Tibial nerve (tissue), 4 donors: ENCODE data around the gene MAPK11. TPM values are rescaled to one million over a fixed set of nuclear protein-coding genes. Genes with fewer than 3 reads are reported as not detected.

ENCODE experiments used
- DNase-seq, 2 donors: peaks; one replicate each; pipeline ENCODE4 v3.0.0-alpha.2; 2019; ENCODE audit warnings: low spot score in 2 of 2
- H3K27ac ChIP-seq, 4 donors: fragments of 200-600 bp; sonication (generic) in 3 of 4; one replicate each; pipeline ENCODE4 v1.5.1; 2017 to 2019; ENCODE audit warnings: mild to moderate bottlenecking in 1 of 4
- H3K27me3 ChIP-seq, 2 donors: fragments of 200-600 bp; sonication (generic) in 1 of 2; one replicate each; pipeline versions ENCODE4 v1.5.1 to v1.6.0; 2017 to 2019
- H3K36me3 ChIP-seq, 3 donors: fragments of 200-600 bp; sonication (generic); one replicate each; pipeline ENCODE4 v1.5.1; 2018 to 2019
- H3K4me1 ChIP-seq, 4 donors: fragments of 200-600 bp; sonication (generic) in 3 of 4; one replicate each; pipeline ENCODE4 v1.5.1; 2017 to 2019
- H3K4me3 ChIP-seq, 4 donors: fragments of 200-600 bp; sonication (generic) in 3 of 4; one replicate each; pipeline ENCODE4 v1.5.1; 2017 to 2019; ENCODE audit warnings: mild to moderate bottlenecking in 1 of 4, moderate library complexity in 1 of 4
- H3K9me3 ChIP-seq, 4 donors: fragments of 200-600 bp; sonication (generic) in 3 of 4; one replicate each; pipeline ENCODE4 v1.5.1; 2017 to 2019
- CTCF ChIP-seq, 5 experiments: fragments of 200-600 bp in 3 of 5; fragments of 450-650 bp in 2 of 5; sonication (generic) in 3 of 5; IDR thresholded peaks; one replicate each; pipeline ENCODE4 v1.5.1; 2016 to 2019; ENCODE audit warnings: antibody characterized with exemption in 5 of 5, mild to moderate bottlenecking in 3 of 5, moderate library complexity in 2 of 5
- EP300 ChIP-seq, 2 donors: sonication (generic); formaldehyde crosslinking; IDR thresholded peaks; one replicate each; pipeline ENCODE4 v1.6.1; 2017; ENCODE audit warnings: antibody characterized with exemption in 2 of 2, mild to moderate bottlenecking in 1 of 2
- POLR2A ChIP-seq, 2 donors: fragments of 450-650 bp; IDR thresholded peaks; one replicate each; pipeline ENCODE4 v1.6.1; 2017; ENCODE audit warnings: antibody characterized with exemption in 2 of 2, mild to moderate bottlenecking in 2 of 2, moderate library complexity in 2 of 2
- WGBS, 2 donors: methylation state at CpG; one replicate each; pipeline ENCODE4 v1.1.5; 2018; 5-methylcytosine and 5-hydroxymethylcytosine counted together
- total RNA-seq, 4 donors: library from RNA; depleted of rRNA; stranded (reverse); fragments of >200 nt; gene quantifications; one replicate each; pipeline ENCODE4 v1.1.0, GENCODE V29; 2016

Gene MAPK11
- total RNA-seq, 4 donors from 2014 or later = 8.7 to 33.3 (median 19.6) TPM

GRCh38 chr22:50302041-50302541 lies 31.9 kb upstream of the MAPK11 start:
- no peak for DNase-seq
- Histone ChIP-seq H3K4me3 (no peak overlapping the region), H3K4me1 (peaks cover 8 to 93% (median 90%) of the 10 kb centered on the region in 4 donors), H3K36me3 (no peaks in the 10 kb centered on the region), H3K27ac (peak overlapping the region; percentile 8 to 97 (median 89)), H3K9me3 (no peaks in the 10 kb centered on the region), H3K27me3 (no peaks in the 10 kb centered on the region)
- TF ChIP-seq POLR2A (IDR thresholded peaks at IDR 0.05) = no peak
- TF ChIP-seq CTCF (IDR thresholded peaks at IDR 0.05) = no peak
- TF ChIP-seq EP300 (IDR thresholded peaks at IDR 0.05) = no peak
- WGBS, 2 donors = 25 to 27% methylated on average over 7 to 9 of the region's 9 CpGs

GRCh38 chr22:50301581-50301991 lies 31.4 kb upstream of the MAPK11 start:
- Histone ChIP-seq H3K9me3 (no peaks in the 10 kb centered on the region), H3K4me1 (peaks cover 8 to 98% (median 95%) of the 10 kb centered on the region in 4 donors), H3K27me3 (no peaks in the 10 kb centered on the region), H3K36me3 (no peaks in the 10 kb centered on the region), H3K4me3 (no peak overlapping the region), H3K27ac (peak overlapping the region; percentile 8 to 97 (median 89))
- no peak for TF ChIP-seq POLR2A (IDR thresholded peaks at IDR 0.05)
- no peak for DNase-seq
- 14 to 28% methylated on average over 3 to 13 of the region's 17 CpGs for WGBS, 2 donors

GRCh38 chr22:50300620-50301257 lies 30.6 kb upstream of the MAPK11 start:
- TF ChIP-seq POLR2A (IDR thresholded peaks at IDR 0.05) (no peak), EP300 (IDR thresholded peaks at IDR 0.05) (no peak), CTCF (IDR thresholded peaks at IDR 0.05) (no peak)
- no peak for DNase-seq
- H3K27me3 ChIP-seq = no peaks in the 10 kb centered on the region
- no peaks in the 10 kb centered on the region for H3K36me3 ChIP-seq
- H3K27ac ChIP-seq = peak overlapping the region; percentile 11 to 97 (median 89)
- peak overlapping the region in 2 of 4 donors; percentile 15 to 49 for H3K4me3 ChIP-seq
- 64 to 73% methylated on average over 8 to 14 of the region's 14 CpGs for WGBS, 2 donors
- H3K4me1 ChIP-seq = peaks cover 8 to 100% (median 93%) of the 10 kb centered on the region in 4 donors
- H3K9me3 ChIP-seq = no peaks in the 10 kb centered on the region

DNA sequence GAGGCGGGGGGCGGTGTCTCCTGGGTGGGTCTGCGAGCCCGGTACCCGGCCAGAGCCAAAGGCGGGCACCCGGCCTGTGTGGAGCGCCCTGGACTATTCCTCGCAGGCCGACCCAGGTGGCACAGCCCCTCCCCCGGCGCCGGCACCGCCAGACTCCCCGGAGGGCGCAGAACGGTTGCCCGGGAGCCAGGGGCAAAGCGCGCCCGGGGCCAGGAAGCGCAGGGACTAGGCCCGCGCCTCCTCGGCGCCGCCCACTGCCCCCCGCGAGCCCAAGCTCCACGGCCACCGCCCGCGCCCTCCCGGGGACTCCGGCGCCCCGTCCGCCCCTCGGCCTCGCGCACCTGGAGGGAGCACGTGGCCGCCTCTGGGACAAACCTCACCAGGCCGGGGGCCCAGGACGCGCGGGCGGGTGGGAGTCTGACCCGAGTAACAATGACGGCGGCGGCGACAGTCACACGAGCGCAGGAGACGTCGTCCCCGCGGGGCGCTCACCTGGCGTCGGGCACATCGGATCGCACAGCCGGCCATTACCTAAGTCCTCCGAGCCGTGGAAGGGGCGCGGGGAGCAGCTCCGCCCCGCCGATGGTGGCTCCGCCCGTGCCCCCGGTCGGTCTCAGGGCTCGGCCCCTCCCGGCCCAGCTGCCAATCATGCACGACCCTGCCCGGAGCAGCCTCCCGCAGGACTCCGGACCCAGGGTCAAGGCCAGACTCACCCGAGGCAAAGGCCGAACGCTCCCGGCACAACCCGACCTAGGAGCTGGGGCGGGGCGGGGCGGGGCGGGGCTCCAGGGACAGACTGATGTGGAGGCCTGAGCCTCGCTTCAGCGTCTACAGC lies 29.8 kb upstream of the MAPK11 start:
- peak in 1 of 2 donors; percentile 2 for TF ChIP-seq EP300 (IDR thresholded peaks at IDR 0.05)
- TF ChIP-seq CTCF (IDR thresholded peaks at IDR 0.05) = no peak
- H3K27ac ChIP-seq = peak overlapping the region; percentile 51 to 97 (median 89)
- DNase-seq = no peak
- WGBS, 2 donors = 22 to 35% methylated on average over 23 to 28 of the region's 93 CpGs
- no peaks in the 10 kb centered on the region for H3K9me3 ChIP-seq
- no peaks in the 10 kb centered on the region for H3K36me3 ChIP-seq
- H3K27me3 ChIP-seq = no peaks in the 10 kb centered on the region
- peaks cover 4 to 100% (median 89%) of the 10 kb centered on the region in 4 donors for H3K4me1 ChIP-seq
- peak overlapping the region; percentile 28 to 51 (median 39) for H3K4me3 ChIP-seq

DNA sequence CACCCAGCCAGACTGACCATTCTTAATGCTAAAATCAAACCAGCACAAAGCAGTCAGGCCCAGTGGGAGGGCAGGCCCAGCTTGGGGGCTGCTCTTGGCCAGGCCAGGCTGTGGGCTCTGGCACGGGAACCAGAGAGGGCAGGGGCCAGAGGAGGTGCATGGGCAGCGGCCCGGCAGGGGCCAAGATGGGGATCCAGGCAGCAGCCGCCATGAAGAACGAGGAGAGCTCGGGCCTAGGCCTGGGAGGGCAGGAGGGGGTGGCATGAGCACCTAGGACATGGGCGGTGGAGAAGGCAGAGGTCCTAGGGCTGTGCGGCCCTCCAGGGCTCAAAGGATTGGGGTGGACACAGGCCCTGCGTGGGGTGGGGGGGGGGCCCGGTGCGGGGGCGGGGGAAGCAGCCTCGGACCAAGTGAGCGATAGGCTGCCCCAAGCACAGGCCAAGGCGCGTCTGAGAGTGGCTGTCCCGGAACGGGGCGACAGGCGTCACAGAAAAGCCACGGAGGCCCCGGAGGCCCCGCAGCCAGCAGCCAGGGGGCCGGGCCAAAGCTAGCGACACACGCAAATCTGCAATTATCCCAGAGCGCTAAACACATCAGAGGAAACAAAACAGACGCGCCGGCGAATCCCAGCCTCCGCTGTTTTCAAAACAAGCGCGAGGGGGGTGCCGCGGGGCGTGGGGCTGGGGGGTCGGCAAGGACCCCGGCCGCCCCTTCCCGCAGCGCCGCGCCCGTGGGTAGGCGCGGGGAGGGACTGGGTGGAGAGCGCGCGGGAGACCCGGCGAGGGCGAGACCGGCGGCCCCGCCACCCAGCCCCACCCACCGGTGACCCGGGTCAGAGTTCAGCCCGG lies 29.0 kb upstream of the MAPK11 start:
- Histone ChIP-seq H3K4me3 (peak overlapping the region; percentile 28 to 51 (median 39)), H3K27me3 (no peaks in the 10 kb centered on the region), H3K27ac (peak overlapping the region; percentile 51 to 97 (median 89)), H3K4me1 (peaks cover 0 to 100% (median 89%) of the 10 kb centered on the region in 4 donors), H3K36me3 (no peaks in the 10 kb centered on the region), H3K9me3 (no peaks in the 10 kb centered on the region)
- TF ChIP-seq POLR2A (IDR thresholded peaks at IDR 0.05) (no peak), EP300 (IDR thresholded peaks at IDR 0.05) (peak in 1 of 2 donors; percentile 5)
- WGBS, 2 donors = 18 to 26% methylated on average over 25 to 43 of the region's 59 CpGs
- DNase-seq = no peak
